Loucy (cell line): ENCODE results near the gene UPK3BL1.
"Not testable (repeated sequence)": the region's sequence is repeated elsewhere in the genome, so short reads cannot be mapped to it uniquely, and the experiment has no call there.

Experiments
- H2AFZ ChIP-seq: fragments of 200-600 bp; sonication (generic); 2 replicates; pipeline ENCODE4 v1.6.0; 2016; ENCODE audit warnings: antibody characterized with exemption, mild to moderate bottlenecking, low read length, moderate library complexity
- H3F3A ChIP-seq: fragments of 200-600 bp; 2 replicates; pipeline ENCODE4 v1.6.0; 2016; ENCODE audit warnings: antibody characterized with exemption, low read depth, mild to moderate bottlenecking
- H3K27me3 ChIP-seq: fragments of 200-600 bp; sonication (generic); 2 replicates; pipeline ENCODE4 v1.6.1; 2014; ENCODE audit warnings: low read length, mild to moderate bottlenecking; ENCODE audit not compliant: insufficient read depth, poor library complexity, severe bottlenecking
- H3K36me3 ChIP-seq: fragments of 200-600 bp; sonication (generic); 2 replicates; pipeline ENCODE4 v1.6.1; 2016; ENCODE audit warnings: low read length; ENCODE audit not compliant: insufficient read depth
- H3K4me1 ChIP-seq: fragments of 200-600 bp; sonication (generic); 2 replicates; pipeline ENCODE4 v1.5.1; 2014; ENCODE audit warnings: low read length, mild to moderate bottlenecking; ENCODE audit not compliant: insufficient read depth, poor library complexity, severe bottlenecking
- H3K4me2 ChIP-seq: fragments of 200-600 bp; sonication (generic); 2 replicates; pipeline ENCODE4 v1.6.0; 2014; ENCODE audit warnings: antibody characterized with exemption, low read length, low read depth, mild to moderate bottlenecking; ENCODE audit not compliant: poor library complexity, severe bottlenecking
- H3K4me3 ChIP-seq: fragments of 200-600 bp; sonication (generic); 2 replicates; pipeline ENCODE4 v1.5.1; 2014; ENCODE audit warnings: low read length, mild to moderate bottlenecking, mixed read lengths; ENCODE audit not compliant: poor library complexity, severe bottlenecking
- H3K79me2 ChIP-seq: fragments of 200-600 bp; sonication (generic); 2 replicates; pipeline ENCODE4 v1.6.1; 2014; ENCODE audit warnings: low read length; ENCODE audit not compliant: insufficient read depth
- H3K9ac ChIP-seq: fragments of 200-600 bp; sonication (generic); 2 replicates; pipeline ENCODE4 v1.6.0; 2014; ENCODE audit warnings: mild to moderate bottlenecking, low read depth, low read length, moderate library complexity; ENCODE audit not compliant: poor library complexity, severe bottlenecking
- H3K9me2 ChIP-seq: fragments of 200-600 bp; sonication (generic); replicated peaks from 2 replicates; pipeline ENCODE4 v1.6.1; 2016; ENCODE audit warnings: low read depth, low read length, mixed read lengths
- H3K9me3 ChIP-seq: fragments of 200-600 bp; sonication (generic); 2 replicates; pipeline ENCODE4 v1.6.1; 2014; ENCODE audit warnings: mild to moderate bottlenecking, antibody characterized with exemption, low read length, low read depth; ENCODE audit not compliant: insufficient read depth
- H4K20me1 ChIP-seq: fragments of 200-600 bp; sonication (generic); 2 replicates; pipeline ENCODE4 v1.6.0; 2014; ENCODE audit warnings: antibody characterized with exemption, low read length, mild to moderate bottlenecking; ENCODE audit not compliant: insufficient read depth, poor library complexity, severe bottlenecking

Gene UPK3BL1

GRCh38 chr7:102647813-102648212 is 5.2 kb upstream of the UPK3BL1 start:
- not testable (repeated sequence) for H3K27me3 ChIP-seq, H4K20me1 ChIP-seq, H3F3A ChIP-seq, H3K9me2 ChIP-seq, H2AFZ ChIP-seq, H3K9ac ChIP-seq, H3K79me2 ChIP-seq, H3K4me2 ChIP-seq, H3K9me3 ChIP-seq, H3K4me1 ChIP-seq, H3K36me3 ChIP-seq, H3K4me3 ChIP-seq

GRCh38 chr7:102643404-102643803 is 813 bp upstream of the UPK3BL1 start:
- H3K9me2 ChIP-seq, H3F3A ChIP-seq, H3K79me2 ChIP-seq, H4K20me1 ChIP-seq, H3K4me2 ChIP-seq, H3K9ac ChIP-seq, H3K27me3 ChIP-seq, H3K36me3 ChIP-seq, H2AFZ ChIP-seq, H3K9me3 ChIP-seq, H3K4me1 ChIP-seq, H3K4me3 ChIP-seq: not testable (repeated sequence)

GRCh38 chr7:102638848-102639247 is 3.7 kb downstream of the UPK3BL1 start:
- H3K36me3 ChIP-seq, H3K4me2 ChIP-seq, H2AFZ ChIP-seq, H3K9ac ChIP-seq, H3K27me3 ChIP-seq, H3K9me2 ChIP-seq, H3K4me1 ChIP-seq, H4K20me1 ChIP-seq, H3F3A ChIP-seq, H3K4me3 ChIP-seq, H3K9me3 ChIP-seq, H3K79me2 ChIP-seq: not testable (repeated sequence)

- H3K79me2 ChIP-seq, H3K9me2 ChIP-seq, H4K20me1 ChIP-seq, H3K27me3 ChIP-seq, H3K9me3 ChIP-seq, H3K4me1 ChIP-seq, H3K4me3 ChIP-seq, H2AFZ ChIP-seq, H3K4me2 ChIP-seq, H3K36me3 ChIP-seq, H3K9ac ChIP-seq, H3F3A ChIP-seq: not testable (repeated sequence)
Measured at GRCh38 chr7:102636956-102637355, 5.6 kb downstream of the UPK3BL1 start.

- not testable (repeated sequence) for H3K4me3 ChIP-seq, H3F3A ChIP-seq, H3K9me2 ChIP-seq, H4K20me1 ChIP-seq, H3K79me2 ChIP-seq, H3K9me3 ChIP-seq, H3K27me3 ChIP-seq, H2AFZ ChIP-seq, H3K4me1 ChIP-seq, H3K4me2 ChIP-seq, H3K9ac ChIP-seq, H3K36me3 ChIP-seq
Measured at GRCh38 chr7:102635354-102635753, 7.2 kb downstream of the UPK3BL1 start.

- H3F3A ChIP-seq, H3K36me3 ChIP-seq, H3K27me3 ChIP-seq, H3K4me1 ChIP-seq, H2AFZ ChIP-seq, H3K4me2 ChIP-seq, H3K9me2 ChIP-seq, H3K9me3 ChIP-seq, H3K9ac ChIP-seq, H3K4me3 ChIP-seq, H3K79me2 ChIP-seq, H4K20me1 ChIP-seq: not testable (repeated sequence)
Measured at GRCh38 chr7:102634299-102634698, 8.3 kb downstream of the UPK3BL1 start.

- not testable (repeated sequence) for H3K9me2 ChIP-seq, H4K20me1 ChIP-seq, H3K9me3 ChIP-seq, H3K79me2 ChIP-seq, H3K9ac ChIP-seq, H3K27me3 ChIP-seq, H3K36me3 ChIP-seq, H2AFZ ChIP-seq, H3K4me3 ChIP-seq, H3F3A ChIP-seq, H3K4me1 ChIP-seq, H3K4me2 ChIP-seq
Measured at GRCh38 chr7:102630622-102631021, 12.0 kb downstream of the UPK3BL1 start.

- H3K4me2 ChIP-seq, H3K9me2 ChIP-seq, H3K9me3 ChIP-seq, H3K4me1 ChIP-seq, H3K4me3 ChIP-seq, H3K79me2 ChIP-seq, H3K27me3 ChIP-seq, H3F3A ChIP-seq, H3K9ac ChIP-seq, H2AFZ ChIP-seq, H3K36me3 ChIP-seq, H4K20me1 ChIP-seq: not testable (repeated sequence)
Measured at GRCh38 chr7:102627271-102627904, 15.2 kb downstream of the UPK3BL1 start.
